HUES64 (cell line): ENCODE measurements around the gene KRT14.

Experiments
- H3K27ac ChIP-seq: 2 replicates; pipeline ENCODE4 v1.7.0; 2013; ENCODE audit warnings: low read depth, low read length, inconsistent platforms
- H3K27me3 ChIP-seq: 2 replicates; pipeline ENCODE4 v1.6.1; 2013; ENCODE audit warnings: mild to moderate bottlenecking, low read length; ENCODE audit not compliant: insufficient read depth
- H3K36me3 ChIP-seq: 2 replicates; pipeline ENCODE4 v1.6.1; 2013; ENCODE audit warnings: mild to moderate bottlenecking, low read length; ENCODE audit not compliant: insufficient read depth
- H3K4me1 ChIP-seq: 2 replicates; pipeline ENCODE4 v1.6.1; 2013; ENCODE audit warnings: mild to moderate bottlenecking, low read length, moderate library complexity; ENCODE audit not compliant: insufficient read depth
- H3K4me3 ChIP-seq: 2 replicates; pipeline ENCODE4 v1.5.1; 2013; ENCODE audit warnings: mild to moderate bottlenecking, low read length, moderate library complexity
- H3K9ac ChIP-seq: 2 replicates; pipeline ENCODE4 v1.6.1; 2013; ENCODE audit warnings: mild to moderate bottlenecking, low read depth, low read length
- H3K9me3 ChIP-seq: 2 replicates; pipeline ENCODE4 v1.6.1; 2013; ENCODE audit warnings: low read depth, low read length; ENCODE audit not compliant: insufficient read depth
- WGBS: fragments of 150-250, 120-280 bp; methylation state at CpG from one replicate; pipeline ENCODE4 v1.1.7; 2013; ENCODE audit warnings: missing lambda C conversion rate; 5-methylcytosine and 5-hydroxymethylcytosine counted together

KRT14 gene

GRCh38 chr17:41563607-41564170 lies 23.0 kb downstream of the KRT14 start:
- Histone ChIP-seq H3K27ac (no peak overlapping the region), H3K36me3 (no peaks in the 10 kb centered on the region), H3K27me3 (no peaks in the 10 kb centered on the region), H3K4me3 (no peak overlapping the region), H3K4me1 (peaks cover 4% of the 10 kb centered on the region; the same call in 1 of the 2 replicates), H3K9ac (no peak overlapping the region), H3K9me3 (no peaks in the 10 kb centered on the region)
- WGBS, result 74% methylated on average over 3 of the region's 3 CpGs

GRCh38 chr17:41561554-41561953 lies 25.1 kb downstream of the KRT14 start:
- peaks cover 4% of the 10 kb centered on the region; the same call in 1 of the 2 replicates for H3K4me1 ChIP-seq
- H3K4me3 ChIP-seq, result no peak overlapping the region
- H3K27me3 ChIP-seq, result no peaks in the 10 kb centered on the region
- H3K9me3 ChIP-seq, result no peaks in the 10 kb centered on the region
- 92% methylated on average over 6 of the region's 6 CpGs for WGBS
- H3K9ac ChIP-seq, result no peak overlapping the region
- no peak overlapping the region for H3K27ac ChIP-seq
- H3K36me3 ChIP-seq, result no peaks in the 10 kb centered on the region

GRCh38 chr17:41559548-41559947 lies 27.1 kb downstream of the KRT14 start:
- H3K4me1 ChIP-seq, result peaks cover 4% of the 10 kb centered on the region; the same call in 1 of the 2 replicates
- H3K27me3 ChIP-seq, result no peaks in the 10 kb centered on the region
- 74% methylated on average over 2 of the region's 2 CpGs for WGBS
- H3K4me3 ChIP-seq, result no peak overlapping the region
- no peaks in the 10 kb centered on the region for H3K9me3 ChIP-seq
- no peak overlapping the region for H3K9ac ChIP-seq
- no peaks in the 10 kb centered on the region for H3K36me3 ChIP-seq
- no peak overlapping the region for H3K27ac ChIP-seq

- no peak overlapping the region for H3K27ac ChIP-seq
- H3K9ac ChIP-seq, result no peak overlapping the region
- H3K36me3 ChIP-seq, result no peaks in the 10 kb centered on the region
- no peaks in the 10 kb centered on the region for H3K9me3 ChIP-seq
- WGBS, result 93% methylated on average over 9 of the region's 9 CpGs
- peaks cover 4% of the 10 kb centered on the region; the same call in 1 of the 2 replicates for H3K4me1 ChIP-seq
- no peaks in the 10 kb centered on the region for H3K27me3 ChIP-seq
- no peak overlapping the region for H3K4me3 ChIP-seq
Observed at GRCh38 chr17:41556931-41557330, 29.8 kb downstream of the KRT14 start.

GRCh38 chr17:41556306-41556705 lies 30.4 kb downstream of the KRT14 start:
- no peak overlapping the region for H3K27ac ChIP-seq
- no peak overlapping the region for H3K4me3 ChIP-seq
- WGBS, result 85% methylated on average over 5 of the region's 5 CpGs
- no peaks in the 10 kb centered on the region for H3K27me3 ChIP-seq
- H3K4me1 ChIP-seq, result peaks cover 4% of the 10 kb centered on the region; the same call in 1 of the 2 replicates
- H3K36me3 ChIP-seq, result no peaks in the 10 kb centered on the region
- no peaks in the 10 kb centered on the region for H3K9me3 ChIP-seq
- no peak overlapping the region for H3K9ac ChIP-seq

- Histone ChIP-seq H3K4me3 (no peak overlapping the region), H3K27ac (no peak overlapping the region), H3K4me1 (peaks cover 4% of the 10 kb centered on the region; the same call in 1 of the 2 replicates), H3K9me3 (no peaks in the 10 kb centered on the region), H3K9ac (no peak overlapping the region), H3K27me3 (no peaks in the 10 kb centered on the region), H3K36me3 (no peaks in the 10 kb centered on the region)
- WGBS, result 94% methylated on average over 5 of the region's 5 CpGs
Observed at GRCh38 chr17:41555105-41555887, 31.4 kb downstream of the KRT14 start.

GRCh38 chr17:41553987-41554680 lies 32.6 kb downstream of the KRT14 start:
- 74% methylated on average over 6 of the region's 8 CpGs for WGBS
- Histone ChIP-seq H3K27ac (no peak overlapping the region), H3K27me3 (no peaks in the 10 kb centered on the region), H3K9ac (no peak overlapping the region), H3K9me3 (no peaks in the 10 kb centered on the region), H3K36me3 (no peaks in the 10 kb centered on the region), H3K4me3 (no peak overlapping the region), H3K4me1 (peaks cover 4% of the 10 kb centered on the region; the same call in 1 of the 2 replicates)

- Histone ChIP-seq H3K4me3 (no peak overlapping the region), H3K27ac (no peak overlapping the region), H3K9me3 (no peaks in the 10 kb centered on the region), H3K27me3 (no peaks in the 10 kb centered on the region; the same call in 1 of the 2 replicates), H3K9ac (no peak overlapping the region), H3K4me1 (peaks cover 8% of the 10 kb centered on the region; the same call in 1 of the 2 replicates), H3K36me3 (no peaks in the 10 kb centered on the region)
- WGBS, result 85% methylated on average over 4 of the region's 4 CpGs
Observed at GRCh38 chr17:41553176-41553575, 33.5 kb downstream of the KRT14 start.

GRCh38 chr17:41552455-41552854 lies 34.2 kb downstream of the KRT14 start:
- H3K4me3 ChIP-seq, result no peak overlapping the region
- no peaks in the 10 kb centered on the region; the same call in 1 of the 2 replicates for H3K27me3 ChIP-seq
- no peaks in the 10 kb centered on the region for H3K9me3 ChIP-seq
- WGBS, result 92% methylated on average over 5 of the region's 5 CpGs
- no peak overlapping the region for H3K9ac ChIP-seq
- H3K36me3 ChIP-seq, result no peaks in the 10 kb centered on the region
- H3K27ac ChIP-seq, result no peak overlapping the region
- H3K4me1 ChIP-seq, result peaks cover 8% of the 10 kb centered on the region; the same call in 1 of the 2 replicates

- WGBS, result 77% methylated on average over 3 of the region's 5 CpGs
- H3K4me1 ChIP-seq, result peaks cover 8% of the 10 kb centered on the region; the same call in 1 of the 2 replicates
Observed at GRCh38 chr17:41551365-41551764, 35.3 kb downstream of the KRT14 start.

GRCh38 chr17:41549596-41550039 lies 37.1 kb downstream of the KRT14 start:
- no peak overlapping the region for H3K4me3 ChIP-seq
- no peaks in the 10 kb centered on the region; the same call in 1 of the 2 replicates for H3K27me3 ChIP-seq
- H3K4me1 ChIP-seq, result peaks cover 12% of the 10 kb centered on the region; the same call in 1 of the 2 replicates
- no peaks in the 10 kb centered on the region for H3K9me3 ChIP-seq
- no peaks in the 10 kb centered on the region for H3K36me3 ChIP-seq
- WGBS, result 83% methylated on average over 8 of the region's 8 CpGs
- no peak overlapping the region for H3K9ac ChIP-seq
- H3K27ac ChIP-seq, result no peak overlapping the region

More at GRCh38 chr17:41551365-41551764, 35.3 kb downstream of the KRT14 start:
- H3K4me3 ChIP-seq, result no peak overlapping the region
- H3K27ac ChIP-seq, result no peak overlapping the region
- H3K9me3 ChIP-seq, result no peaks in the 10 kb centered on the region
- H3K36me3 ChIP-seq, result no peaks in the 10 kb centered on the region
- H3K9ac ChIP-seq, result no peak overlapping the region
- H3K27me3 ChIP-seq, result no peaks in the 10 kb centered on the region; the same call in 1 of the 2 replicates
